ENCODE results near the gene HYCC1.

DNA sequence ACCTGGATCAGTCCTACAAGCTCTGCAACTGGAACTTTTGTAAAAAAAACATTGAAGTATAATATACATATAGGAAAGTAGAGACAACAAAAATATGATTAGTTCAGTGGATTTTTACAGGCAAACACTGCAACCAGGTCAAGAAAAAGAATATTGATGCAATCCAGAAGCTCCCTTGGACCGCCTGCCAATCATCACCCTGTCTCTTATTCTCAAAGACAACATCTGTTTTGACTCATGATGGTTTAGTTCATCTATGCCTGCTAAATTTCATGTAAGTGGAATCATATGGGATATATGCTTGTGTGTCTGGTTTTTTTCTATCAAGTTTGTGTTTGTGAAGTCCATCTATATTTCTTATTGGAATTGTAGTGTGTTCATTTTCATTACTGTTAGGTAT, 7.7 kb upstream of the HYCC1 start:
- TF ChIP-seq YY1 (tag by site-specific recombination; IDR thresholded peaks at IDR 0.05), result no peak
- TF ChIP-seq, protein P1, sequence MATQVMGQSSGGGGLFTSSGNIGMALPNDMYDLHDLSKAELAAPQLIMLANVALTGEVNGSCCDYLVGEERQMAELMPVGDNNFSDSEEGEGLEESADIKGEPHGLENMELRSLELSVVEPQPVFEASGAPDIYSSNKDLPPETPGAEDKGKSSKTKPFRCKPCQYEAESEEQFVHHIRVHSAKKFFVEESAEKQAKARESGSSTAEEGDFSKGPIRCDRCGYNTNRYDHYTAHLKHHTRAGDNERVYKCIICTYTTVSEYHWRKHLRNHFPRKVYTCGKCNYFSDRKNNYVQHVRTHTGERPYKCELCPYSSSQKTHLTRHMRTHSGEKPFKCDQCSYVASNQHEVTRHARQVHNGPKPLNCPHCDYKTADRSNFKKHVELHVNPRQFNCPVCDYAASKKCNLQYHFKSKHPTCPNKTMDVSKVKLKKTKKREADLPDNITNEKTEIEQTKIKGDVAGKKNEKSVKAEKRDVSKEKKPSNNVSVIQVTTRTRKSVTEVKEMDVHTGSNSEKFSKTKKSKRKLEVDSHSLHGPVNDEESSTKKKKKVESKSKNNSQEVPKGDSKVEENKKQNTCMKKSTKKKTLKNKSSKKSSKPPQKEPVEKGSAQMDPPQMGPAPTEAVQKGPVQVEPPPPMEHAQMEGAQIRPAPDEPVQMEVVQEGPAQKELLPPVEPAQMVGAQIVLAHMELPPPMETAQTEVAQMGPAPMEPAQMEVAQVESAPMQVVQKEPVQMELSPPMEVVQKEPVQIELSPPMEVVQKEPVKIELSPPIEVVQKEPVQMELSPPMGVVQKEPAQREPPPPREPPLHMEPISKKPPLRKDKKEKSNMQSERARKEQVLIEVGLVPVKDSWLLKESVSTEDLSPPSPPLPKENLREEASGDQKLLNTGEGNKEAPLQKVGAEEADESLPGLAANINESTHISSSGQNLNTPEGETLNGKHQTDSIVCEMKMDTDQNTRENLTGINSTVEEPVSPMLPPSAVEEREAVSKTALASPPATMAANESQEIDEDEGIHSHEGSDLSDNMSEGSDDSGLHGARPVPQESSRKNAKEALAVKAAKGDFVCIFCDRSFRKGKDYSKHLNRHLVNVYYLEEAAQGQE (tag by site-specific recombination; IDR thresholded peaks at IDR 0.05), result no peak
- TF ChIP-seq, protein P2, sequence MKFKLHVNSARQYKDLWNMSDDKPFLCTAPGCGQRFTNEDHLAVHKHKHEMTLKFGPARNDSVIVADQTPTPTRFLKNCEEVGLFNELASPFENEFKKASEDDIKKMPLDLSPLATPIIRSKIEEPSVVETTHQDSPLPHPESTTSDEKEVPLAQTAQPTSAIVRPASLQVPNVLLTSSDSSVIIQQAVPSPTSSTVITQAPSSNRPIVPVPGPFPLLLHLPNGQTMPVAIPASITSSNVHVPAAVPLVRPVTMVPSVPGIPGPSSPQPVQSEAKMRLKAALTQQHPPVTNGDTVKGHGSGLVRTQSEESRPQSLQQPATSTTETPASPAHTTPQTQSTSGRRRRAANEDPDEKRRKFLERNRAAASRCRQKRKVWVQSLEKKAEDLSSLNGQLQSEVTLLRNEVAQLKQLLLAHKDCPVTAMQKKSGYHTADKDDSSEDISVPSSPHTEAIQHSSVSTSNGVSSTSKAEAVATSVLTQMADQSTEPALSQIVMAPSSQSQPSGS (tag by site-specific recombination; IDR thresholded peaks at IDR 0.05; ENCODE audit: low read depth), result no peak
- no peak for TF ChIP-seq ZNF366 (tag by site-specific recombination; conservative IDR thresholded peaks at IDR 0.05)

Measured in HEK293 (cell line).